HepG2 (cell line): ENCODE measurements around the gene ZNF148.

ENCODE experiments used
- MYC ChIP-seq: sonication (generic); formaldehyde crosslinking; IDR thresholded peaks from 2 replicates; pipeline ENCODE4 v1.9.0; 2021; ENCODE audit warnings: missing genetic modification reagents, borderline replicate concordance
- POLR2A ChIP-seq, 2 experiments: IDR thresholded peaks; 2 replicates each; pipeline ENCODE4 v1.6.1; 2011; ENCODE audit warnings: low read depth in 2 of 2, low read length in 2 of 2, mild to moderate bottlenecking in 1 of 2, moderate library complexity in 1 of 2; ENCODE audit not compliant: insufficient read depth in 1 of 2
- TCF7 ChIP-seq: sonication (generic); IDR thresholded peaks from 2 replicates; pipeline ENCODE4 v1.6.1; 2016; ENCODE audit warnings: antibody characterized with exemption, low read depth
- YY1 ChIP-seq: IDR thresholded peaks from 2 replicates; pipeline ENCODE4 v1.6.1; 2011; ENCODE audit warnings: low read length, low read depth, moderate library complexity, mild to moderate bottlenecking; ENCODE audit not compliant: insufficient read depth, insufficient replicate concordance

DNA sequence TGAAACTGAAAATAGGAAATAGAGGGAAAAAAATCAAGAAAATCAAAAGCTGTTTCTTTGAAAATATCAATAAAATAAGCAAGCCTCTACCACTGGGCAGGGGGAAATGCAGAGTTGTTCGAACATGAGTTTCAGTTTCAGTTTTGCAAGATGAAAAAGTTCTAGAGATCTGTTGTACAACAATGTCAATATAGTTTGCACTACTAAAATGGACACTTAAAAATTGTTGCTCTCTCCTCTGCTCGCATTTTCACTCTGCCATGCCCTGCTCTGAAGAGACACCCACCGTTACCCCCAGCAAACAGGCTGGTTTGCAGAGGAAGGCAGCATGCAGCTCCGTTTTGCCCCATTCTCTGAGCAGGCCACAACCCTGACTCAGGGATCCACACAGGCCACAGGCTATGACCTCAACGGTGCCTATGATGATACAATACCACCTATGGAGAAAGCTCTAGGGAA, 64.5 kb downstream of the ZNF148 start:
- TF ChIP-seq POLR2A (IDR thresholded peaks at IDR 0.05; ENCODE audit: insufficient read depth in 1 of 2, low read depth in 2 of 2, low read length in 2 of 2), result no peak
- TF ChIP-seq TCF7, result no peak
- no peak for TF ChIP-seq MYC (CRISPR knock-in tag)
- no peak for TF ChIP-seq YY1
